ENCODE measurements around the gene DGKD.
A peak's percentile ranks its signal among the peaks of the same experiment; 100 is the strongest.

- TF ChIP-seq, protein P1, sequence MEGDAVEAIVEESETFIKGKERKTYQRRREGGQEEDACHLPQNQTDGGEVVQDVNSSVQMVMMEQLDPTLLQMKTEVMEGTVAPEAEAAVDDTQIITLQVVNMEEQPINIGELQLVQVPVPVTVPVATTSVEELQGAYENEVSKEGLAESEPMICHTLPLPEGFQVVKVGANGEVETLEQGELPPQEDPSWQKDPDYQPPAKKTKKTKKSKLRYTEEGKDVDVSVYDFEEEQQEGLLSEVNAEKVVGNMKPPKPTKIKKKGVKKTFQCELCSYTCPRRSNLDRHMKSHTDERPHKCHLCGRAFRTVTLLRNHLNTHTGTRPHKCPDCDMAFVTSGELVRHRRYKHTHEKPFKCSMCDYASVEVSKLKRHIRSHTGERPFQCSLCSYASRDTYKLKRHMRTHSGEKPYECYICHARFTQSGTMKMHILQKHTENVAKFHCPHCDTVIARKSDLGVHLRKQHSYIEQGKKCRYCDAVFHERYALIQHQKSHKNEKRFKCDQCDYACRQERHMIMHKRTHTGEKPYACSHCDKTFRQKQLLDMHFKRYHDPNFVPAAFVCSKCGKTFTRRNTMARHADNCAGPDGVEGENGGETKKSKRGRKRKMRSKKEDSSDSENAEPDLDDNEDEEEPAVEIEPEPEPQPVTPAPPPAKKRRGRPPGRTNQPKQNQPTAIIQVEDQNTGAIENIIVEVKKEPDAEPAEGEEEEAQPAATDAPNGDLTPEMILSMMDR (IDR thresholded peaks at IDR 0.05), result peak in 1 of 3 donors; percentile 26
- TF ChIP-seq POLR2A (IDR thresholded peaks at IDR 0.05) (no peak), POLR2AphosphoS5 (IDR thresholded peaks at IDR 0.05) (no peak)
These were observed 95.0 kb downstream of the DGKD start for GRCh38 chr2:233449081-233449901.
